ENCODE results near the gene NSL1. TPM values are rescaled to one million over a fixed set of nuclear protein-coding genes. Genes with fewer than 3 reads are reported as not detected.
A peak's percentile ranks its signal among the peaks of the same experiment; 100 is the strongest.
"Not testable (repeated sequence)": the region's sequence is repeated elsewhere in the genome, so short reads cannot be mapped to it uniquely, and the experiment has no call there.

Gene NSL1
- total RNA-seq, result 25.3 and 31.5 TPM in 2 replicates

- peak; percentile 91 to 94 for DNase-seq (ENCODE audit: low read depth in 2 of 2)
These were observed at the start of gene NSL1, which contains the start of gene TATDN3 for GRCh38 chr1:212791676-212792395. NSL1 (minus strand) TSS chr1:212791777; CDS start chr1:212791763, 14 bp downstream. TATDN3 (plus strand) TSS chr1:212791894; CDS start chr1:212791922, 28 bp downstream.

- DNase-seq (ENCODE audit: low read depth in 2 of 2), result no peak
These were observed 46.6 kb upstream of the NSL1 start for GRCh38 chr1:212838145-212838544.

- not testable (repeated sequence) for DNase-seq (ENCODE audit: low read depth in 2 of 2)
These were observed 41.9 kb upstream of the NSL1 start for GRCh38 chr1:212833211-212834207.

GRCh38 chr1:212828395-212828794 lies 36.8 kb upstream of the NSL1 start:
- no peak for DNase-seq (ENCODE audit: low read depth in 2 of 2)

GRCh38 chr1:212827831-212828278 lies 36.3 kb upstream of the NSL1 start:
- no peak for DNase-seq (ENCODE audit: low read depth in 2 of 2)

GRCh38 chr1:212827171-212827776 lies 35.7 kb upstream of the NSL1 start:
- no peak for DNase-seq (ENCODE audit: low read depth in 2 of 2)

- no peak for DNase-seq (ENCODE audit: low read depth in 2 of 2)
These were observed 34.3 kb upstream of the NSL1 start for GRCh38 chr1:212825798-212826452.

GRCh38 chr1:212824201-212824600 lies 32.6 kb upstream of the NSL1 start:
- DNase-seq (ENCODE audit: low read depth in 2 of 2), result no peak

- DNase-seq (ENCODE audit: low read depth in 2 of 2), result no peak
These were observed 31.4 kb upstream of the NSL1 start for GRCh38 chr1:212822956-212823355.

GRCh38 chr1:212820969-212821368 lies 29.4 kb upstream of the NSL1 start:
- DNase-seq (ENCODE audit: low read depth in 2 of 2), result no peak

- DNase-seq (ENCODE audit: low read depth in 2 of 2), result peak; percentile 45 to 65
These were observed 28.1 kb upstream of the NSL1 start for GRCh38 chr1:212819726-212820125.

GRCh38 chr1:212816567-212817278 lies 25.1 kb upstream of the NSL1 start:
- no peak for DNase-seq (ENCODE audit: low read depth in 2 of 2)

GRCh38 chr1:212814537-212815334 lies 23.2 kb upstream of the NSL1 start:
- DNase-seq (ENCODE audit: low read depth in 2 of 2), result peak in 1 of 2 donors; percentile 19

GRCh38 chr1:212805767-212806166 lies 14.2 kb upstream of the NSL1 start:
- DNase-seq (ENCODE audit: low read depth in 2 of 2), result no peak

- DNase-seq (ENCODE audit: low read depth in 2 of 2), result no peak
These were observed 6.1 kb upstream of the NSL1 start for GRCh38 chr1:212797681-212798080.

GRCh38 chr1:212794561-212795014 lies 3.0 kb upstream of the NSL1 start:
- DNase-seq (ENCODE audit: low read depth in 2 of 2), result peak in 1 of 2 donors; percentile 40

GRCh38 chr1:212792396-212792908 lies 875 bp upstream of the NSL1 start:
- no peak for DNase-seq (ENCODE audit: low read depth in 2 of 2)

- DNase-seq (ENCODE audit: low read depth in 2 of 2), result no peak
These were observed 309 bp downstream of the NSL1 start for GRCh38 chr1:212791261-212791675.

GRCh38 chr1:212785871-212786270 lies 5.7 kb downstream of the NSL1 start:
- DNase-seq (ENCODE audit: low read depth in 2 of 2), result no peak
